GM23338 (cell line): ENCODE data around the gene SVIL. TPM values are rescaled to one million over a fixed set of nuclear protein-coding genes. Genes with fewer than 3 reads are reported as not detected.
"Not testable (repeated sequence)": the region's sequence is repeated elsewhere in the genome, so short reads cannot be mapped to it uniquely, and the experiment has no call there.

Source experiments
- ATAC-seq: fragments of 200-7000 bp; cut with Tn5 transposase; 3 replicates; pipeline ENCODE4 v1.9.1; 2020
- DNase-seq: peaks from one replicate; pipeline ENCODE4 v3.0.0-alpha.2; 2015; ENCODE audit warnings: low spot score
- H2AFZ ChIP-seq: fragments of 200-600 bp; sonication (generic); 2 replicates; pipeline ENCODE4 v1.8.0; 2016; ENCODE audit warnings: antibody characterized with exemption, mild to moderate bottlenecking, moderate library complexity
- H3F3A ChIP-seq: fragments of 200-600 bp; sonication (generic); replicated peaks from 2 replicates; pipeline ENCODE4 v1.8.0; 2017; ENCODE audit warnings: antibody characterized with exemption, mixed run types, low read depth
- H3K27ac ChIP-seq: fragments of 200-600 bp; sonication (generic); 2 replicates; pipeline ENCODE4 v1.6.1; 2016; ENCODE audit warnings: low read depth
- H3K27me3 ChIP-seq: fragments of 200-600 bp; sonication (generic); 2 replicates; pipeline ENCODE4 v1.8.0; 2016; ENCODE audit warnings: mild to moderate bottlenecking, mixed run types, moderate library complexity; ENCODE audit not compliant: insufficient read depth
- H3K36me3 ChIP-seq: fragments of 200-600 bp; sonication (generic); 2 replicates; pipeline ENCODE4 v1.8.0; 2016; ENCODE audit warnings: mild to moderate bottlenecking; ENCODE audit not compliant: insufficient read depth
- H3K4me1 ChIP-seq: fragments of 200-600 bp; sonication (generic); 2 replicates; pipeline ENCODE4 v1.8.0; 2016; ENCODE audit warnings: mild to moderate bottlenecking, moderate library complexity; ENCODE audit not compliant: insufficient read depth
- H3K4me2 ChIP-seq: fragments of 200-600 bp; sonication (generic); 2 replicates; pipeline ENCODE4 v1.7.1; 2017; ENCODE audit warnings: mixed run types
- H3K4me3 ChIP-seq: fragments of 200-600 bp; sonication (generic); 2 replicates; pipeline ENCODE4 v1.6.1; 2016; ENCODE audit warnings: mixed run types
- H3K79me2 ChIP-seq: fragments of 200-600 bp; sonication (generic); replicated peaks from 2 replicates; pipeline ENCODE4 v1.8.0; 2017; ENCODE audit warnings: mild to moderate bottlenecking; ENCODE audit not compliant: insufficient read depth
- H3K9me2 ChIP-seq: fragments of 200-600 bp; sonication (generic); 2 replicates; pipeline ENCODE4 v1.8.0; 2017; ENCODE audit not compliant: insufficient read depth
- H4K20me1 ChIP-seq: fragments of 200-600 bp; sonication (generic); replicated peaks from 2 replicates; pipeline ENCODE4 v1.8.0; 2017; ENCODE audit warnings: mild to moderate bottlenecking; ENCODE audit not compliant: insufficient read depth
- H3K27ac Mint-ChIP-seq: 2 replicates; pipeline ENCODE4 v1.8.0; 2020; ENCODE audit warnings: inconsistent platforms, mild to moderate bottlenecking, moderate library complexity, mixed read lengths
- H3K27me3 Mint-ChIP-seq: 3 replicates; pipeline ENCODE4 v1.8.0; 2022; ENCODE audit warnings: low read depth, mild to moderate bottlenecking, moderate library complexity, mixed read lengths, inconsistent platforms; ENCODE audit not compliant: insufficient read depth, poor library complexity
- H3K36me3 Mint-ChIP-seq: 3 replicates; pipeline ENCODE4 v1.8.0; 2021; ENCODE audit warnings: low read depth, mild to moderate bottlenecking, inconsistent platforms, moderate library complexity, mixed read lengths
- H3K4me1 Mint-ChIP-seq: 3 replicates; pipeline ENCODE4 v1.8.0; 2020; ENCODE audit warnings: mild to moderate bottlenecking, inconsistent platforms, mixed read lengths
- H3K4me3 Mint-ChIP-seq: 3 replicates; pipeline ENCODE4 v1.8.0; 2021; ENCODE audit warnings: moderate library complexity, mild to moderate bottlenecking, inconsistent platforms, mixed read lengths
- H3K9me3 Mint-ChIP-seq: 3 replicates; pipeline ENCODE4 v1.8.0; 2020; ENCODE audit warnings: moderate library complexity, mild to moderate bottlenecking, inconsistent platforms, mixed read lengths
- CTCF ChIP-seq, 2 experiments: fragments of 200-600 bp in 1 of 2; sonication (generic) in 1 of 2; conservative IDR thresholded peaks; 2 replicates each; pipeline versions ENCODE4 v1.5.1 to v1.6.1; 2016 to 2017; ENCODE audit warnings: antibody characterized with exemption in 2 of 2, low read depth in 2 of 2, mild to moderate bottlenecking in 2 of 2, moderate library complexity in 1 of 2
- ETS1 ChIP-seq: IDR thresholded peaks from 2 replicates; pipeline ENCODE4 v1.6.1; 2016; ENCODE audit warnings: antibody characterized with exemption
- EZH2 ChIP-seq: fragments of 200-600 bp; sonication (generic); IDR thresholded peaks from one replicate; pipeline ENCODE4 v1.8.0; 2017; ENCODE audit warnings: antibody characterized with exemption, mild to moderate bottlenecking, low read depth; ENCODE audit not compliant: unreplicated experiment
- EZH2phosphoT487 ChIP-seq: fragments of 200-600 bp; sonication (generic); IDR thresholded peaks from one replicate; pipeline ENCODE4 v1.8.1; 2018; ENCODE audit warnings: antibody characterized with exemption; ENCODE audit not compliant: unreplicated experiment
- JUNB ChIP-seq: IDR thresholded peaks from one replicate; pipeline ENCODE4 v1.6.1; 2016; ENCODE audit warnings: antibody characterized with exemption; ENCODE audit not compliant: unreplicated experiment
- POLR2AphosphoS5 ChIP-seq: IDR thresholded peaks from 2 replicates; pipeline ENCODE4 v1.6.1; 2016; ENCODE audit warnings: antibody characterized with exemption, low read depth
- STAT1 ChIP-seq: IDR thresholded peaks from one replicate; pipeline ENCODE4 v1.6.1; 2016; ENCODE audit warnings: antibody characterized with exemption; ENCODE audit not compliant: unreplicated experiment
- ZNF114 ChIP-seq: fragments of 250-450 bp; sonication (Bioruptor Pico); IDR thresholded peaks from 2 replicates; pipeline ENCODE4 v1.5.0; 2020; ENCODE audit warnings: mild to moderate bottlenecking, moderate library complexity
- ZNF331 ChIP-seq: fragments of 250-450 bp; sonication (Bioruptor Pico); IDR thresholded peaks from 2 replicates; pipeline ENCODE4 v1.5.0; 2020; ENCODE audit warnings: low read depth, mild to moderate bottlenecking, moderate library complexity
- ZNF462 ChIP-seq: fragments of 250-450 bp; sonication (Bioruptor Pico); IDR thresholded peaks from 2 replicates; pipeline ENCODE4 v1.5.0; 2020; ENCODE audit warnings: mild to moderate bottlenecking, moderate library complexity
- polyA plus RNA-seq: library from polyadenylated mRNA; unstranded; fragments of >200 nt; fragmentation: Nextera tagmentation; extraction: Ambion mirVana; gene quantifications from 2 replicates; pipeline ENCODE4 v1.2.1, GENCODE V29; 2016
- total RNA-seq: library from RNA; depleted of rRNA; stranded (reverse); fragments of >200 nt; shearing (Covaris generic); gene quantifications from 2 replicates; pipeline ENCODE4 v1.2.3, GENCODE V29; 2014

Gene SVIL
- total and polyA plus RNA-seq, 2 experiments from 2014 or later: 8.8 to 34.9 TPM

GRCh38 chr10:29627201-29628132 lies 7.3 kb downstream of the SVIL start:
- Histone ChIP-seq H2AFZ (no peak overlapping the region), H4K20me1 (no peaks in the 10 kb centered on the region), H3K4me3 (no peak overlapping the region), H3K9me2 (no peaks in the 10 kb centered on the region), H3K27ac (no peak overlapping the region), H3K4me2 (no peak overlapping the region), H3K27me3 (no peaks in the 10 kb centered on the region), H3K4me1 (0 out of 2 replicates have a peak, but pooled peaks cover 5% of the 10 kb centered on the region), H3F3A (no peaks in the 10 kb centered on the region), H3K79me2 (no peaks in the 10 kb centered on the region), H3K36me3 (no peaks in the 10 kb centered on the region)
- peaks cover 19% of the 10 kb centered on the region for H3K4me1 Mint-ChIP-seq
- H3K36me3 Mint-ChIP-seq: peaks cover 3% of the 10 kb centered on the region; the same call in 2 of the 3 replicates
- H3K9me3 Mint-ChIP-seq: no peaks in the 10 kb centered on the region
- DNase-seq (no peak), ATAC-seq (no peak)
- H3K4me3 Mint-ChIP-seq: no peak overlapping the region
- H3K27me3 Mint-ChIP-seq: peaks cover 3% of the 10 kb centered on the region
- TF ChIP-seq ETS1: no peak
- TF ChIP-seq ZNF114 (CRISPR knock-in tag): no peak
- no peak for TF ChIP-seq ZNF462 (CRISPR knock-in tag)
- no peak for TF ChIP-seq CTCF (conservative IDR thresholded peaks at IDR 0.05; ENCODE audit: low read depth in 2 of 2)
- no peak for TF ChIP-seq POLR2AphosphoS5
- TF ChIP-seq EZH2: no peak
- TF ChIP-seq EZH2phosphoT487: no peak
- TF ChIP-seq JUNB: no peak
- TF ChIP-seq STAT1: no peak
- TF ChIP-seq ZNF331 (CRISPR knock-in tag): no peak
- H3K27ac Mint-ChIP-seq: no peak overlapping the region

- H3K27ac Mint-ChIP-seq, H3K4me3 ChIP-seq, H3F3A ChIP-seq, H3K36me3 Mint-ChIP-seq, H4K20me1 ChIP-seq, H3K27ac ChIP-seq, H2AFZ ChIP-seq, H3K9me2 ChIP-seq, H3K36me3 ChIP-seq, H3K79me2 ChIP-seq, H3K27me3 ChIP-seq, H3K4me3 Mint-ChIP-seq, H3K4me1 ChIP-seq, ATAC-seq, H3K9me3 Mint-ChIP-seq, DNase-seq, H3K27me3 Mint-ChIP-seq, H3K4me2 ChIP-seq: not testable (repeated sequence)
- H3K4me1 Mint-ChIP-seq: peaks cover 27% of the 10 kb centered on the region
Measured at GRCh38 chr10:29624357-29624756, 10.4 kb downstream of the SVIL start.
